ENCODE results near the gene MON2.

DNA sequence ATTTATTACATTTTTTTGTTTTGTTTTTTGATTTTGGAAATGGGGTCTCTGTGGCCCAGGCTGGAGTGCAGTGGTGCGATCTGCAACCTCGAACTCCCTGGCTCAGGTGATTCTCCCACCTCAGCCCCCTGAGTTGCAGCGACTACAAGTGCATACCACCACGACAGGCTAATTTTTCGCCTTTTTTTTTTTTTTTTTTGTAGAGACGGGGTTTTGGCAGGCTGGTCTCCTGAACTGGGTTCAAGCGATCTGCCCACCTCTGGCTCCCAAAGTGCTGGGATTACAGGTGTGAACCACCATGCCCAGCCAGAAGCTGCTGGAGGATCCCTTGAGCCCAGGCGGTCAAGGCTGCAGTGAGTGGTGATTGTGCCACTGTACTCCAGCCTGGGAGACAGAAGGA, 2.3 kb downstream of the MON2 start:
- TF ChIP-seq CTCF (IDR thresholded peaks at IDR 0.05), result no peak
- TF ChIP-seq POLR2A (IDR thresholded peaks at IDR 0.05), result no peak

All from Peyer's patch (tissue), 4 donors.